Body of pancreas (tissue), 4 donors: ENCODE measurements around the gene SOX13.

ENCODE experiments used
- CTCF ChIP-seq, 7 experiments: fragments of 450-650 bp in 4 of 7; fragments of 200-600 bp in 3 of 7; sonication (generic) in 3 of 7; IDR thresholded peaks; one replicate each; pipeline ENCODE4 v1.5.1; 2016 to 2019; ENCODE audit warnings: antibody characterized with exemption in 7 of 7
- POLR2A ChIP-seq, 3 donors: fragments of 450-650 bp; IDR thresholded peaks; one replicate each; pipeline ENCODE4 v1.6.1; 2016; ENCODE audit warnings: antibody characterized with exemption in 3 of 3, mild to moderate bottlenecking in 2 of 3

GRCh38 chr1:204136814-204137213 lies 63.9 kb downstream of the SOX13 start:
- TF ChIP-seq CTCF (IDR thresholded peaks at IDR 0.05) (no peak), POLR2A (IDR thresholded peaks at IDR 0.05) (no peak)
